RWPE1 (cell line): ENCODE data around the gene TIAM1.
A peak's percentile ranks its signal among the peaks of the same experiment; 100 is the strongest.

ENCODE experiments used
- CTCF ChIA-PET: fragments of 350-600 bp; sonication (Branson Sonifier 250); formaldehyde crosslinking; extraction: SDS; loops from one replicate; lab custom pipeline; 2021; lab: Yijun Ruan, JAX
- POLR2A ChIA-PET: fragments of 400-600 bp; formaldehyde crosslinking; extraction: SDS; loops from one replicate; lab custom pipeline; 2020; ENCODE audit warnings: antibody characterized with exemption; ENCODE audit not compliant: low non-redundant PET; lab: Yijun Ruan, JAX
- DNase-seq: peaks from one replicate; pipeline ENCODE4 v3.0.0; 2012; ENCODE audit warnings: low spot score
- H3K27ac ChIP-seq: fragments of 450-650 bp; 2 replicates; pipeline ENCODE4 v1.5.1; 2017
- TF ChIP-seq, protein P1 (sequence below): fragments of 450-650 bp; conservative IDR thresholded peaks from 2 replicates; pipeline ENCODE4 v1.5.1; 2017; ENCODE audit warnings: low read depth, mild to moderate bottlenecking

TIAM1 gene

DNA sequence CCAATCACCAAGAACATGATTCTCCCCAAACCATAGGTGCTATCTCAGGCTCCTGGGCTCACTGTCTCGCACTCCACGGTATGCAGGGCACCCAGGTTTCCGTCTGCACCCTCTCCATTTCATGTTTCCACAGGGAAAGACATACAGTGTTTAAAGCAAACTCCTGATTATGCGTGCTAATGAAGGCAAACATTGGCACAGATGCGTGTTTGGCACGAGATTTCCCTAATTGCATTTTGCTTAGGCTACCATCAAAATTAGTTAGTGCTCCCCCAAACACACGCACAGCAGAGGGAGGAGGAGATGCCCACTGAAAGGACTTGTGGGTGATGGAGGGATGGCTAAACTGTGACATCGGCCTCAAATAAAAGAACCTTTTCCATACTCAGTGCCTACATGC, 32.2 kb upstream of the TIAM1 start:
- TF ChIP-seq, protein P1, sequence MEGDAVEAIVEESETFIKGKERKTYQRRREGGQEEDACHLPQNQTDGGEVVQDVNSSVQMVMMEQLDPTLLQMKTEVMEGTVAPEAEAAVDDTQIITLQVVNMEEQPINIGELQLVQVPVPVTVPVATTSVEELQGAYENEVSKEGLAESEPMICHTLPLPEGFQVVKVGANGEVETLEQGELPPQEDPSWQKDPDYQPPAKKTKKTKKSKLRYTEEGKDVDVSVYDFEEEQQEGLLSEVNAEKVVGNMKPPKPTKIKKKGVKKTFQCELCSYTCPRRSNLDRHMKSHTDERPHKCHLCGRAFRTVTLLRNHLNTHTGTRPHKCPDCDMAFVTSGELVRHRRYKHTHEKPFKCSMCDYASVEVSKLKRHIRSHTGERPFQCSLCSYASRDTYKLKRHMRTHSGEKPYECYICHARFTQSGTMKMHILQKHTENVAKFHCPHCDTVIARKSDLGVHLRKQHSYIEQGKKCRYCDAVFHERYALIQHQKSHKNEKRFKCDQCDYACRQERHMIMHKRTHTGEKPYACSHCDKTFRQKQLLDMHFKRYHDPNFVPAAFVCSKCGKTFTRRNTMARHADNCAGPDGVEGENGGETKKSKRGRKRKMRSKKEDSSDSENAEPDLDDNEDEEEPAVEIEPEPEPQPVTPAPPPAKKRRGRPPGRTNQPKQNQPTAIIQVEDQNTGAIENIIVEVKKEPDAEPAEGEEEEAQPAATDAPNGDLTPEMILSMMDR = no peak
- ChIA-PET POLR2A (no interaction called here), CTCF (interaction anchor here (0.6 kb wide), 1 partner anchor 105 kb away, joined by 4 read pairs; no protein-coding TSS in a partner anchor)
- DNase-seq = no peak
- H3K27ac ChIP-seq = no peak overlapping the region

DNA sequence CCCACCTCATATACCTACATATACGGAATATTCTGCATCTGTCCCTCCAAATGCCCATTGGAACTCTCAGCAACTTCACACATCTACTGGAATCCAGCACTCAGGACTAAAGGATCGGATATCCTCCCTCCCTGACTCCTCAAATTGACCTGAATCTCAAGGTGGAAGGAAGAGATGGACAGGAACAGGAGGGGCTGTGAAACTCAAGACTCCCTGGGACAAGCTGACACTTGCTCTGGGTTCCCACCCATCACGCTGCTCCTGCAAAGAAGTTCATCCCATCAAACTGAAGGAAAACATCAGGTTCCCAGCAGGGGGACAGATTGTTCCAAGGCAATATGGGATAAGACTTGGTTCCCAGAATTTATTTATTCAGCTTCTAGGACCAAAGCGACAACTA, 30.3 kb upstream of the TIAM1 start:
- CTCF ChIA-PET = interaction anchor here (0.6 kb wide), 1 partner anchor 121 kb away, joined by 4 read pairs; no protein-coding TSS in a partner anchor
- DNase-seq = no peak
- TF ChIP-seq, protein P1 = no peak
- POLR2A ChIA-PET = no interaction called here
- no peak overlapping the region for H3K27ac ChIP-seq

DNA sequence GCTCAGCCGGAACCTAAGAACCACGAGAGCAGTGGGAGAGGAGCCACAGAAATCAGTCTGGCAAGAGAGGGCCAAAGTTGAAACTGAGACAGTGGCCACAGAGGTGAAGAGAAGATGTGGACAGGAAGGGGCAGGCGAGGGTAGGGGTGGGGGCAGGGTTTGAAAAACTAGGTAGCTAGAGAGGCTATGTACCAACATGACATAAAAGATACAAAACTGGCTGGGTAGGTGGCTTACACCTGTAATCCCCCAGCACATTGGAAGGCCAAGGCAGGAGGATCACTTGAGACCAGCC, 28.4 kb upstream of the TIAM1 start:
- no peak overlapping the region for H3K27ac ChIP-seq
- ChIA-PET CTCF (no interaction called here), POLR2A (interaction anchor here (0.7 kb wide), 1 partner anchor 125 kb away, joined by 5 read pairs; no protein-coding TSS in a partner anchor)
- TF ChIP-seq, protein P1 = no peak
- DNase-seq = no peak

DNA sequence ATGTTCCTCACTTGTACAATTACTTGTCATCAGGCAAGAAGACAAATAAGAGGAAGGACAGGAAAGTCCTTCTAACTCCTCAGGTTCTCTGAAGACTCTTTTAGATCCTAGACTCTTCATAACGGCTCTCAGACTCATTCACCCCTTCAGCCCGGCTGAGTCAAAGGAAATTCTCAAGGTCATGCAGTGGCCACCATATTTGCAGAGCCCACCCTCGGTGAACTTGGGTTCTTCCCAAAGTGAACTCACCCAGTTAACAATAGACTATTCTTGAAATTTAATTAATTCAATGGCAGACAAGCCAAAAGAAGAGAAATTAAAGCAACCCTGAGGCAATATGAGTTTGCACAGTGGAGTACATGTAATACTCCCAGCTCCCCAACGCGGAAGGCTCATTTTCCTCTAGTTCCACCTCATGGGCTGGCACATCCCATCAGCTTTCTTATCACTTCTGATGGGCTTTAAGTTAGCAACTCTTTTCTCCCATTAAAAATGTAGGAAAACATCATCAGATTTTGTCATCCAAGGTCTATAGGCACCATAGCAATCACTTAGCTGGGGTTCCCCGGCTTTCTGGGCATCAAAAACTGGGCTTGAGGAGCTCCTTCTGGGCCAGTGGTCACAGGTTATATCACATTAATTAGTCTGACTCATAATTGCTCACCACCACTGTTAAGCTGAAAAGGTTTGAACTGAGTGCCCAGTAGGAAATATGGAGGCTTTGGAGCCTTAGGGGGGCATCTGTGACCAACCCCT, 27.8 kb upstream of the TIAM1 start:
- POLR2A ChIA-PET = no interaction called here
- CTCF ChIA-PET = no interaction called here
- H3K27ac ChIP-seq = no peak overlapping the region

GRCh38 chr21:31370893-31371544, 27.0 kb upstream of the TIAM1 start:
- ChIA-PET POLR2A (no interaction called here), CTCF (interaction anchor here (0.6 kb wide), 1 partner anchor 175 kb away, joined by 10 read pairs; no protein-coding TSS in a partner anchor)
- no peak for DNase-seq
- TF ChIP-seq, protein P1 = no peak
- H3K27ac ChIP-seq = no peak overlapping the region

More for the DNA sequence above, 27.8 kb upstream of the TIAM1 start:
- DNase-seq = peak; percentile 15
- TF ChIP-seq, protein P1 = no peak

DNA sequence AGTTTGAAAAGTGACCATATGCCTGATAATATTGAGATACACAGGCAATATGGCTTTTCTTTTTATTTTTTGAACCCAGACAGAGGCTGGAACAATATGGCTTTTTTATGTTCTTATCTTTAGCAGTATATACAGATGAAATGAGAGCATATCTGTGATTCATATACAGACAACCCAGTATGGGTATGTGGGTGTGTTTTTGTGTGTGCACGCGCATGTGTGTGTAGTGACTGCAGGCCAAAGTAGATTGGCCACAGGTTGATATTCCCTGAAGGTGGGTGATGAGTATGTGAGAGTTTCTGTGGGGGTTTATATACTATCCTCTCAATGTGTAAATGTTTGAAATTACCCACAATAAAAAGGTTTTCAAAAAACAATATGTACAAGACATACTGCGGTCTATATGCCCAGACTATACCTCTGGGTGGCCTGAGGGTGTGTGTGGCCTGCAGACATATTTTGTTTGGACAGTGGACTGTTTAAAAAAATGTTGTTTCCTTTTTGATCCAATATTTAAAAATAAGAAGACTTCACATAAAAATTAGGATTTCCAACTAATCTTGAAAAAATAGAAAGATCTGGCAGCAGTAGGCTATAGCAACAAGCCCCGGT, 26.3 kb upstream of the TIAM1 start:
- ChIA-PET POLR2A (no interaction called here), CTCF (interaction anchor here (0.6 kb wide), 1 partner anchor 174 kb away, joined by 10 read pairs; no protein-coding TSS in a partner anchor)
- no peak for DNase-seq
- H3K27ac ChIP-seq = no peak overlapping the region
- TF ChIP-seq, protein P1 = no peak
